ENCODE data around the gene HSH2D. TPM values are rescaled to one million over a fixed set of nuclear protein-coding genes. Genes with fewer than 3 reads are reported as not detected.

HSH2D gene
- total and polyA plus RNA-seq, 2 of the 13 experiments (the other 11 are each of a cell fraction or from before 2014, with no cell fraction given) = 0.69 to 3.2 TPM

DNA sequence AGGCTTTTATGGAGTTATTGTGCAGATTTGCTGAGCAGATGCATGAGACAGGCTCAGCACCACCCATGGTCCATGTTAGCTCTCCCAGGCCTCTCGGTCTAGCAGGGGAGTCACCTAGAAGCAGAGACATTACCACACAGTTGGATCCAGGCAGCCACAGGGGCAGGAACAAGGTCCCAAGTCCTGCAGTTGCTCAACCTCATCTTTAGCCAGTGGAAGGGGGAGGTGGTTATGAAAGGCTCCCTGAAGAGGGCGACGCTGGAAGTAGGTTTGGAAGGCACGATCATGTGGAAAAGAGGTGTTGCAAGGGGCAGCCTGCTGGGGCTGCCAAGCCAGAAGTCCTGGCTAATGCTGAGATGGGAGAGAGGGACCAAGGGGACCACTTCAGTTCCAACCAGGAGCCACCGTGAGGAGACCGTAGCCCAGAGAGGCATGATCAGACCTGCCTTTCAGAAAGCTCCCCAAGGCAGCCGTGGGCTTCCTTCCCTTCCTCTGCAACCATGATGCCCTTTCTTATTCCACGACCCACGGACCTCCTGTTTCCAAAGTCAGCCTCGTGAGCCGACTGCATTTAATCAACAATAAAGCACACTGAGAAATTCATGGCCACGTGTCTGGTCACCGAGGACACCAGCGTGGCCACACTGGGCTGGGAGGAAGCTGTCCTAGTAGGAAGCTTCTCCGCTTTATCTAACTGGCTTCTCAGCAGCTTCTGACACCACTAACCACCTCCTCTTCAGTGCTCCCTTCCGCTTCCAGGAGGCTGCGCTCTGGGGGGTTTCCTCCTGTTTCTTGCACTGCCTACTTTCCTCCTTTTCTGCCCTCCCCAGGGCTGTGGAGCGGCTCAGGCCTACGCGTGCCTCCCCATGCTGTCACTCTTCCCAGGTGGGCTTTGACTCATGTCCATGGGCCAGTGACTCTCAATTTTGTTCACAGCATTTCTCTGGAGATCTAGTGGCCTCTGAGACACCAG is 56.8 kb downstream of the HSH2D start (continued):
- TF ChIP-seq, protein P1, sequence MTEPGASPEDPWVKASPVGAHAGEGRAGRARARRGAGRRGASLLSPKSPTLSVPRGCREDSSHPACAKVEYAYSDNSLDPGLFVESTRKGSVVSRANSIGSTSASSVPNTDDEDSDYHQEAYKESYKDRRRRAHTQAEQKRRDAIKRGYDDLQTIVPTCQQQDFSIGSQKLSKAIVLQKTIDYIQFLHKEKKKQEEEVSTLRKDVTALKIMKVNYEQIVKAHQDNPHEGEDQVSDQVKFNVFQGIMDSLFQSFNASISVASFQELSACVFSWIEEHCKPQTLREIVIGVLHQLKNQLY (CRISPR knock-in tag; IDR thresholded peaks at IDR 0.05) = no peak
- TF ChIP-seq, protein P2, sequence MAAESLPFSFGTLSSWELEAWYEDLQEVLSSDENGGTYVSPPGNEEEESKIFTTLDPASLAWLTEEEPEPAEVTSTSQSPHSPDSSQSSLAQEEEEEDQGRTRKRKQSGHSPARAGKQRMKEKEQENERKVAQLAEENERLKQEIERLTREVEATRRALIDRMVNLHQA (CRISPR knock-in tag; IDR thresholded peaks at IDR 0.05) = no peak
- TF ChIP-seq ZFP36L1 (CRISPR knock-in tag; IDR thresholded peaks at IDR 0.05) (no peak), CBFB (CRISPR knock-in tag; IDR thresholded peaks at IDR 0.05) (peak; percentile 55; the same call in 1 of the 2 replicates), ZMYM3 (CRISPR knock-in tag; IDR thresholded peaks at IDR 0.05) (peak; percentile 85), ZNF574 (CRISPR knock-in tag; IDR thresholded peaks at IDR 0.05) (peak; percentile 86), ZNF431 (CRISPR knock-in tag; IDR thresholded peaks at IDR 0.05; ENCODE audit: borderline replicate concordance, low read depth) (no peak), AHDC1 (CRISPR knock-in tag; IDR thresholded peaks at IDR 0.05; ENCODE audit: borderline replicate concordance) (no peak), ZNF160 (CRISPR knock-in tag; IDR thresholded peaks at IDR 0.05) (no peak), SCMH1 (CRISPR knock-in tag; IDR thresholded peaks at IDR 0.05; ENCODE audit: borderline replicate concordance) (no peak), TERF1 (CRISPR knock-in tag; IDR thresholded peaks at IDR 0.05) (no peak), ZNF292 (CRISPR knock-in tag; IDR thresholded peaks at IDR 0.05; ENCODE audit: borderline replicate concordance, low read depth) (peak; percentile 95; the same call in 1 of the 2 replicates), KAT8 (CRISPR knock-in tag; IDR thresholded peaks at IDR 0.05) (peak; percentile 71; the same call in 1 of the 2 replicates), ZNF619 (CRISPR knock-in tag; IDR thresholded peaks at IDR 0.05) (no peak)
- TF ChIP-seq, protein P3, sequence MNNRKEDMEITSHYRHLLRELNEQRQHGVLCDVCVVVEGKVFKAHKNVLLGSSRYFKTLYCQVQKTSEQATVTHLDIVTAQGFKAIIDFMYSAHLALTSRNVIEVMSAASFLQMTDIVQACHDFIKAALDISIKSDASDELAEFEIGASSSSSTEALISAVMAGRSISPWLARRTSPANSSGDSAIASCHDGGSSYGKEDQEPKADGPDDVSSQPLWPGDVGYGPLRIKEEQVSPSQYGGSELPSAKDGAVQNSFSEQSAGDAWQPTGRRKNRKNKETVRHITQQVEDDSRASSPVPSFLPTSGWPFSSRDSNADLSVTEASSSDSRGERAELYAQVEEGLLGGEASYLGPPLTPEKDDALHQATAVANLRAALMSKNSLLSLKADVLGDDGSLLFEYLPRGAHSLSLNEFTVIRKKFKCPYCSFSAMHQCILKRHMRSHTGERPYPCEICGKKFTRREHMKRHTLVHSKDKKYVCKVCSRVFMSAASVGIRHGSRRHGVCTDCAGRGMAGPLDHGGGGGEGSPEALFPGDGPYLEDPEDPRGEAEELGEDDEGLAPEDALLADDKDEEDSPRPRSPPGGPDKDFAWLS (CRISPR knock-in tag; IDR thresholded peaks at IDR 0.05; ENCODE audit: borderline replicate concordance) = no peak
